ENCODE results near the gene CADPS.

DNA sequence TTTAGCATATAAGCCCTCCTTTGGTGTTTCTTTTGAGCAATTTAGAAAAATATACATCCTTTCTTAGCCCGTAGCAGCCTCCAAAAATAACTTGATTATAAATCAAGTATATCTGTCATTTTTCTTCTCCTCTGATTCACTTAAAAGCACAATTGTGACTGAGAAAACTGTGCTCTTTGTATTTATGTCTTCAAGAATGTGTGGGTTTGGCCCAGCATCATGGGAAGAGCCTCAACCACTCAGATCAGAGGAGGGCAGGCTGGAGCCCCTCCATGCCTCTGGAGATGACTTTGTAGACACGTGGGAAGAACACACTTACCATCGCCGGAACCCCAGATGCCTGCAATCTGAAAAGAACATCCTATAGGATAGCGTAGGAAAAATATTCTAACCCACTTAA is 378.1 kb downstream of the CADPS start:
- no peak for TF ChIP-seq EZH2phosphoT487 (IDR thresholded peaks at IDR 0.05; ENCODE audit: borderline replicate concordance, low read depth, low read length)
- TF ChIP-seq, protein P1, sequence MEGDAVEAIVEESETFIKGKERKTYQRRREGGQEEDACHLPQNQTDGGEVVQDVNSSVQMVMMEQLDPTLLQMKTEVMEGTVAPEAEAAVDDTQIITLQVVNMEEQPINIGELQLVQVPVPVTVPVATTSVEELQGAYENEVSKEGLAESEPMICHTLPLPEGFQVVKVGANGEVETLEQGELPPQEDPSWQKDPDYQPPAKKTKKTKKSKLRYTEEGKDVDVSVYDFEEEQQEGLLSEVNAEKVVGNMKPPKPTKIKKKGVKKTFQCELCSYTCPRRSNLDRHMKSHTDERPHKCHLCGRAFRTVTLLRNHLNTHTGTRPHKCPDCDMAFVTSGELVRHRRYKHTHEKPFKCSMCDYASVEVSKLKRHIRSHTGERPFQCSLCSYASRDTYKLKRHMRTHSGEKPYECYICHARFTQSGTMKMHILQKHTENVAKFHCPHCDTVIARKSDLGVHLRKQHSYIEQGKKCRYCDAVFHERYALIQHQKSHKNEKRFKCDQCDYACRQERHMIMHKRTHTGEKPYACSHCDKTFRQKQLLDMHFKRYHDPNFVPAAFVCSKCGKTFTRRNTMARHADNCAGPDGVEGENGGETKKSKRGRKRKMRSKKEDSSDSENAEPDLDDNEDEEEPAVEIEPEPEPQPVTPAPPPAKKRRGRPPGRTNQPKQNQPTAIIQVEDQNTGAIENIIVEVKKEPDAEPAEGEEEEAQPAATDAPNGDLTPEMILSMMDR (conservative IDR thresholded peaks at IDR 0.05; ENCODE audit: low read length), result no peak

All from OCI-LY7 (cell line).